CD4-positive, alpha-beta T cell treated with Interleukin-2 at 100 ng/mL for 4 hours (primary cell): Measurements from ENCODE around the gene UPK1A.
A peak's percentile ranks its signal among the peaks of the same experiment; 100 is the strongest.

Experiments used
- DNase-seq: peaks from one replicate; pipeline ENCODE4 v3.0.0-alpha.2; 2020; ENCODE audit warnings: low spot score

The UPK1A gene

GRCh38 chr19:35666251-35666913 is at the start of gene UPK1A:
Gene UPK1A (plus strand): TSS chr19:35666517. CDS start chr19:35666813, 296 bp downstream.
- no peak for DNase-seq

- no peak for DNase-seq
Measured at GRCh38 chr19:35618857-35619256, 47.5 kb upstream of the UPK1A start.

GRCh38 chr19:35619290-35619923 is 46.9 kb upstream of the UPK1A start:
- no peak for DNase-seq

- no peak for DNase-seq
Measured at GRCh38 chr19:35620001-35620400, 46.3 kb upstream of the UPK1A start.

DNA sequence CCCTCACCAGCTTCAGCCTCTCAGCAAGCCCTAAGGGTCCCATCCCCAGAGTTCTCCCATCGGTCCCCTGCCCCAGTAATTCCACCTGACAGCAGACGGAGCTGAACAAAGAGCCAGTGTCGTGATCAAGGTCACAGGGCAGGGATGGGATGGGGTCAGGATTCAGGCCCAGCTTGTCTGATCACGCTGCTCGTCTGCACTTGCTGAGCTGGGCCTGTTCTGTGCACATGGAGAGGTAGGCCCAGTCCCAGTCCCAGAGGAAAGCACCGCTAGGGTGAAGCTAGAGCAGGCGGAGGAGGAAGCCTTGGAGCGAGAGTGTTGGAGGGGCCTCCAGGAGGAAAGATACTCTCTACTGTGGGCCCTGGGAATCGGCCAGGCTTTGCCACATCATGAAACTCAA is 44.6 kb upstream of the UPK1A start:
- no peak for DNase-seq

DNA sequence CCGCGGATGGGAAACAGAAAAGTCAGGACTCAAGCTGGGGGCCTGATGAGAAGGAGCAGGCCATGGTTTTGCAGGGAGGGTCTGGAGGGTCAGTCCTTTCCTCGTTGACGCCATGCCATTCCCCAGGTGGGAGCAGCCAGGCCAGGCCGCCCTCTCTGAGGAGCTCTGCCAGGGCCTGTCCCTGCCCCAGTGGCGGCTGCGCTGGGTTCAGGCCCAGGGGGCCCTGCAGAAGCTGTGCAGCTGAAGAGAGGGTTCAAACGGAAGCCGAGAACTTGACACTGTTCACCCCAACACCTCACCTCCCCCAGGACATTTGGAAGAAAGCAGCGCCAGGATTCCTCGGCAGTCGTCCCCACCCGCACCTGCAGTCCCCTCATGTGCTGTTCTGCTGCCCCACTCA is 43.6 kb upstream of the UPK1A start:
- DNase-seq, result no peak

- no peak for DNase-seq
Measured at GRCh38 chr19:35623327-35624010, 42.8 kb upstream of the UPK1A start.

GRCh38 chr19:35628264-35628564 is 38.1 kb upstream of the UPK1A start:
- no peak for DNase-seq

GRCh38 chr19:35628565-35629331 is 37.6 kb upstream of the UPK1A start, which contains the start of gene RBM42:
Gene RBM42 (plus strand): TSS chr19:35629036. CDS start chr19:35629154, 118 bp downstream.
- peak; percentile 98 for DNase-seq

DNA sequence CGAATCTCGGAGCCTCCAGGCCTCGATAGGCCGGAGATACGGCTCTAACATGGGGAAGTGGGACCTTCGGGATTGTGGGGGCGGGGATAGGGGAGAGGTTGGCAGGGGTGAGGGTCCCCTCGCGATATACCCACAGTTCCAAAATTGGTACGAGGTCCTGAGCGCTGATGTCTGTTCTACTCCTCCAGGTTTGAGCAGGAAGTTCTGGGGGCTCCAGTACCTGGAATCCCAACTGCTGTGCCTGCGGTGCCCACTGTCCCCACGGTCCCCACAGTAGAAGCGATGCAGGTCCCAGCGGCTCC is 37.0 kb upstream of the UPK1A start:
- no peak for DNase-seq

DNA sequence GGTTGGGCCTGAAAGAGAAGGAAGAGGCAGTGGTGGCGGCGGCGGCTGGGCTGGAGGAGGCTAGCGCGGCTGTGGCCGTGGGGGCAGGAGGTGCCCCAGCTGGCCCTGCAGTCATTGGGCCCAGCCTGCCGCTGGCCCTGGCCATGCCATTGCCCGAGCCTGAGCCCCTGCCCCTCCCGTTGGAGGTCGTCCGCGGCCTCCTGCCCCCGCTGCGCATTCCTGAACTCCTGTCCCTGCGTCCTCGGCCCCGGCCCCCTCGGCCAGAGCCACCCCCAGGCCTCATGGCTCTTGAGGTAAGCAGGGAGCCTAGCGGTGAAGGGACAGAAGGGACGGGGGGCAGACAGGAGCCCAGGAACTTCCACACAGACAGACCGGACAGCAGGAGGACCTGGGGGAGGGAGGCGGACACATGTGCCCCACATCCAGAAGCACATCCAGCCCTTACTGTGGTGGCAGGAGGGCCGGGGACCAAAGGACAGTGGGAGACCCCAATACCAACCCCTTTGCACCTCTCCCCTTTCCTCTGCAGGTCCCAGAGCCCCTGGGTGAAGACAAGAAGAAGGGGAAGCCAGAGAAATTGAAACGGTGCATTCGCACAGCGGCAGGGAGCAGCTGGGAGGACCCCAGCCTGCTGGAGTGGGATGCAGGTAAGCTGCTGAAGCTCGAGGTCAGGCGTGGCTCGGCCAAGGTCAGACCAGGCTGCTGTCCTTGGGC is 32.4 kb upstream of the UPK1A start:
- no peak for DNase-seq

DNA sequence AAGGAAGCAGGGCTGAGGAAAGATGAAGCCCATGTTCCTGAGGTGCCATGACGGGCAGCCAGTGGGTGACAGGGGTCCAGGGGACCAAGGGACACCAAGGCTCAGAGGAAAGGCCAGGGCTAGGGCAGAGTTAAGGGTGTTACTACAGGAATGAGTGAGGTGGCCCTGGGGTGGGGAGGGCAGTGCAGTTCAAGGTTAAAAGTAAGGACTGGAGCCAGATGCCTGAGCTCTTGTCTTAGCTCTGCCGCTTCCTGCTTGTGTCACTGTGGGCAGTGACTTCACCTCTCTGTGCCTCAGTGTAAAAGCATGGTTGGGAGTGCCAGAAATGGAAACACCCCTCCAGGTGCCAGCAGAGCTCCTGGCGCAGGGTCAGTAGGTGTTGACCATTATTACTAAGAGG is 29.7 kb upstream of the UPK1A start:
- DNase-seq, result no peak

DNA sequence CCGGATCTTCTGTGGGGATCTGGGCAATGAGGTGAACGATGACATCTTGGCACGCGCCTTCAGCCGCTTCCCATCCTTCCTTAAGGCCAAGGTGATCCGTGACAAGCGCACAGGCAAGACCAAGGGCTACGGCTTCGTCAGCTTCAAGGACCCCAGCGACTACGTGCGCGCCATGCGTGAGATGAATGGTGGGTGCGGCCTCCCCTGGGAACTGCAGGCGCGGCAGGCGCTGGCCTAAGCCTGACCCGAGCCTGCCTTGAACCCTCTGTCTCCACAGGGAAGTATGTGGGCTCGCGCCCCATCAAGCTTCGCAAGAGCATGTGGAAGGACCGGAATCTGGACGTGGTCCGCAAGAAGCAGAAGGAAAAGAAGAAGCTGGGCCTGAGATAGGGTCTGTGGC is 29.2 kb upstream of the UPK1A start:
- DNase-seq, result no peak

DNA sequence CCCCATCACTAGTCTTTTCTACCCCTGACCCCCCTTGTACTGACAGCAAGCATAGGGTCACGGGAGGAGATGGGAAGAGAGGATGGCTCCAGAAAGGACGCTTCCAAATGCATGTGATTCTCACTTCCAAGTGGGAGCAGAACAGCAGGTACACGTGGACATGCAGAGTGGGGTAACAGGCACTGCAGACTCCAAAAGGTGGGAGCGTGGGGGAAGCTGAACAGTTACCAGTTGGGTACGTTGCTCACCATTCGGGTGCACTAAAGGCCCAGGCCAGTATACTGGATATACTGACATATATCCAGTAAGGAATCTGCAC is 27.0 kb upstream of the UPK1A start:
- no peak for DNase-seq

- no peak for DNase-seq
Measured at GRCh38 chr19:35639863-35640262, 26.5 kb upstream of the UPK1A start.

DNA sequence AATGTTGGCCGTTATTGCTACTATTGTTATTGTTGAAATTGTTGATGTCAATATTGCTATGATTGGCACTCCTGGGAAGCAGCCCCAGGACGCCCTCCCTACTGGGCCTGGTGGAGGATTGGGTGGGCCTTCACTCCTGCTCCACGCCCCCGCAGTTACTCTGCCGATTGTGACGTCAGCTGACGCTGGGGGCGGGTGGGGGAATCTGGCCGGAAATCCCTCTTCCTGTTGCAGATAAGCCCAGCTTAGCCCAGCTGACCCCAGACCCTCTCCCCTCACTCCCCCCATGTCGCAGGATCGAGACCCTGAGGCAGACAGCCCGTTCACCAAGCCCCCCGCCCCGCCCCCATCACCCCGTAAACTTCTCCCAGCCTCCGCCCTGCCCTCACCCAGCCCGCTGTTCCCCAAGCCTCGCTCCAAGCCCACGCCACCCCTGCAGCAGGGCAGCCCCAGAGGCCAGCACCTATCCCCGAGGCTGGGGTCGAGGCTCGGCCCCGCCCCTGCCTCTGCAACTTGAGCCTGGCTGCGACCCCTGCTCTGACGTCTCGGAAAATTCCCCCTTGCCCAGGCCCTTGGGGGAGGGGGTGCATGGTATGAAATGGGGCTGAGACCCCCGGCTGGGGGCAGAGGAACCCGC is 24.7 kb upstream of the UPK1A start, which contains the start of gene ETV2:
Gene ETV2 (plus strand): TSS at position 231 of the 637 bp plus-strand sequence. CDS start 716 bp downstream, outside the sequence.
- peak; percentile 22 for DNase-seq

- DNase-seq, result no peak
Measured at GRCh38 chr19:35642312-35642711, 24.0 kb upstream of the UPK1A start.

- DNase-seq, result no peak
Measured at GRCh38 chr19:35642798-35643254, 23.5 kb upstream of the UPK1A start.

GRCh38 chr19:35643255-35644205 is 22.8 kb upstream of the UPK1A start:
- DNase-seq, result peak; percentile 83

GRCh38 chr19:35644206-35644986 is 21.9 kb upstream of the UPK1A start:
- peak; percentile 96 for DNase-seq
